B cell (primary cell): Measurements from ENCODE around the gene RAB5B. TPM values are rescaled to one million over a fixed set of nuclear protein-coding genes. Genes with fewer than 3 reads are reported as not detected.

Experiments
- ATAC-seq: fragments of 200-7000 bp; cut with Tn5 transposase; one replicate; pipeline ENCODE4 v1.10.0; 2021; ENCODE audit warnings: low read depth, mild to moderate bottlenecking, moderate number of reproducible peaks, moderate library complexity
- CTCF ChIA-PET: fragments of 350-600 bp; sonication (Branson Sonifier 250); formaldehyde crosslinking; loops from one replicate; lab custom pipeline; 2021; ENCODE audit warnings: antibody characterized with exemption, inconsistent platforms; lab: Charles Lee
- POLR2A ChIA-PET: fragments of 350-600 bp; sonication (Branson Sonifier 250); formaldehyde crosslinking; loops from one replicate; lab custom pipeline; 2021; ENCODE audit warnings: antibody characterized with exemption; lab: Charles Lee
- DNase-seq: peaks from one replicate; pipeline ENCODE4 v3.0.0; 2013
- H2AFZ ChIP-seq: 2 replicates; pipeline ENCODE4 v1.6.1; 2012; ENCODE audit warnings: mild to moderate bottlenecking, low read depth, low read length; ENCODE audit not compliant: insufficient read depth, poor library complexity, severe bottlenecking
- H3K27ac ChIP-seq, 2 donors: 1 replicate in 1 of 2; 2 replicates in 1 of 2; pipeline ENCODE4 v1.5.1; 2012 to 2013; ENCODE audit warnings: low read length in 2 of 2, mild to moderate bottlenecking in 2 of 2, moderate library complexity in 1 of 2
- H3K27me3 ChIP-seq, 4 experiments: fragments of 200-600 bp in 1 of 4; sonication (generic) in 1 of 4; replicated peaks in 1 of 4; 1 replicate in 2 of 4; 2 replicates in 2 of 4; pipeline versions ENCODE4 v1.6.1 to v1.7.0; 2013 to 2016; ENCODE audit warnings: low read length in 3 of 4, mild to moderate bottlenecking in 2 of 4, mixed read lengths in 1 of 4, moderate library complexity in 1 of 4; ENCODE audit not compliant: insufficient read depth in 4 of 4, control insufficient read depth in 3 of 4; ENCODE audit errors: control extremely low read depth in 1 of 4
- H3K36me3 ChIP-seq, 2 experiments: replicated peaks in 1 of 2; 1 replicate in 1 of 2; 2 replicates in 1 of 2; pipeline versions ENCODE4 v1.6.1 to v1.7.1; 2013; ENCODE audit warnings: low read length in 1 of 2; ENCODE audit not compliant: insufficient read depth in 2 of 2, control insufficient read depth in 1 of 2; ENCODE audit errors: control extremely low read depth in 1 of 2, extremely low read depth in 1 of 2
- H3K4me1 ChIP-seq, 2 donors: fragments of 200-600 bp in 1 of 2; sonication (generic) in 1 of 2; 1 replicate in 1 of 2; 2 replicates in 1 of 2; pipeline versions ENCODE4 v1.5.1 to v1.6.1; 2013 to 2017; ENCODE audit warnings: low read length in 2 of 2; ENCODE audit not compliant: control insufficient read depth in 2 of 2, insufficient read depth in 2 of 2
- H3K4me2 ChIP-seq: replicated peaks from 2 replicates; pipeline ENCODE3; 2012; ENCODE audit warnings: mild to moderate bottlenecking, low read depth, low read length; ENCODE audit not compliant: poor library complexity, severe bottlenecking
- H3K4me3 ChIP-seq, 5 experiments: fragments of 200-600 bp in 1 of 5; sonication (generic) in 1 of 5; 1 replicate in 3 of 5; 2 replicates in 2 of 5; pipeline versions ENCODE4 v1.5.1 to v1.7.0; 2011 to 2016; ENCODE audit warnings: low read length in 4 of 5, mild to moderate bottlenecking in 4 of 5, low read depth in 2 of 5, control low read depth in 1 of 5, moderate library complexity in 1 of 5; ENCODE audit not compliant: insufficient read depth in 1 of 5; ENCODE audit errors: control extremely low read depth in 1 of 5, extremely low read depth in 1 of 5
- H3K79me2 ChIP-seq: fragments of 200-600 bp; sonication (generic); one replicate; pipeline ENCODE4 v1.6.0; 2016; ENCODE audit warnings: low read length; ENCODE audit not compliant: control insufficient read depth, insufficient read depth
- H3K9ac ChIP-seq: fragments of 200-600 bp; sonication (generic); 2 replicates; pipeline ENCODE4 v1.6.1; 2017; ENCODE audit warnings: mild to moderate bottlenecking, low read length, moderate library complexity
- H3K9me3 ChIP-seq, 3 donors: one replicate each; pipeline versions ENCODE4 v1.6.1 to v1.7.1; 2013; ENCODE audit warnings: low read length in 2 of 3; ENCODE audit not compliant: control insufficient read depth in 2 of 3, insufficient read depth in 1 of 3; ENCODE audit errors: control extremely low read depth in 1 of 3
- H4K20me1 ChIP-seq: 2 replicates; pipeline ENCODE4 v1.6.0; 2012; ENCODE audit warnings: mild to moderate bottlenecking, low read length; ENCODE audit not compliant: insufficient read depth, control insufficient read depth, poor library complexity, severe bottlenecking
- H3K27ac Mint-ChIP-seq: one replicate; pipeline ENCODE4 v1.8.0; 2021; ENCODE audit warnings: mixed read lengths
- H3K27me3 Mint-ChIP-seq: one replicate; pipeline ENCODE4 v1.8.0; 2021; ENCODE audit warnings: mixed read lengths
- H3K4me1 Mint-ChIP-seq: one replicate; pipeline ENCODE4 v1.8.0; 2021; ENCODE audit warnings: mixed read lengths
- H3K4me3 Mint-ChIP-seq: one replicate; pipeline ENCODE4 v1.8.0; 2021; ENCODE audit warnings: mixed read lengths
- H3K9me3 Mint-ChIP-seq: one replicate; pipeline ENCODE4 v1.8.0; 2022; ENCODE audit warnings: mixed read lengths; ENCODE audit not compliant: insufficient read depth
- EZH2 ChIP-seq: IDR thresholded peaks from 2 replicates; pipeline ENCODE4 v1.6.1; 2012; ENCODE audit warnings: borderline replicate concordance, low read depth, mild to moderate bottlenecking, moderate library complexity, low read length; ENCODE audit not compliant: insufficient read depth, poor library complexity, severe bottlenecking
- WGBS: methylation state at CpG from one replicate; pipeline ENCODE4 v1.1.5; 2013; ENCODE audit warnings: missing lambda C conversion rate; ENCODE audit not compliant: insufficient coverage; 5-methylcytosine and 5-hydroxymethylcytosine counted together
- intact Hi-C: fragments of 100-400 bp; cut with micrococcal nuclease; formaldehyde crosslinking; loops from one replicate; pipeline ENCODE4 v1.10.0; 2022
- polyA plus RNA-seq: library from polyadenylated mRNA; depleted of rRNA; stranded (reverse); fragments of >200 nt; gene quantifications from 2 replicates; pipeline ENCODE4 v1.2.3, GENCODE V29; 2012
- total RNA-seq, 2 donors: library from RNA; stranded (reverse); fragments of 120-200 nt in 1 of 2; gene quantifications; 1 replicate in 1 of 2; 2 replicates in 1 of 2; pipeline versions ENCODE4 v1.2.3 to v1.2.4, GENCODE V29; 2013 to 2022
- TF ChIP-seq, protein P1 (sequence below): fragments of 200-600 bp; IDR thresholded peaks from one replicate; pipeline ENCODE4 v1.8.0; 2022; ENCODE audit warnings: antibody characterized with exemption, mild to moderate bottlenecking

The RAB5B gene
- total and polyA plus RNA-seq, 2 donors (not counting 1 experiment from before 2014, with no cell fraction given) = 42.1 to 111 TPM

DNA sequence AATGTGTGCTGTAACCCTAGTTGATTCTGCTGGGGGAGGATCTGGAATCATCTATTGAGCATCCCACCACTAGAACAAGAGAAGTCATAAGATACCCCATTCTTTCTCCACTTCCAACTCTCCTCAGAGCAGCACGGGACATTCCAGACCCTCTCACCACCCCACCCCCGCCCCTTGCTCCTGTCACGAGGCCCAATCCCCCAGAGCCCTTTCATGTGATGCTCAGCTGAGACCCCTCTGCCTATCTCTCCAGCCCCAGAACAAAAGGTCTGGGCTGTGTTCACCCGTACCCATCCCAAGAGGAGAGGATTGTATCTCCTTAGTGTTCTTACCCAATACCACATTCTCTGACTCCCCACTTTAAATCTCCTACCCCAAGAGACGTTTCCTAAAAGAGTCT, 8.6 kb upstream of the RAB5B start:
- H3K4me3 ChIP-seq = no peak overlapping the region
- no peak overlapping the region for H3K27ac Mint-ChIP-seq
- no peak for ATAC-seq
- H3K27me3 ChIP-seq = no peaks in the 10 kb centered on the region
- intact Hi-C loops = no loop called here
- H2AFZ ChIP-seq = no peak overlapping the region
- H3K27ac ChIP-seq = no peak overlapping the region
- ChIA-PET POLR2A (interaction anchor here (0.6 kb wide), 1 partner anchor 556 kb away, joined by 6 read pairs; the partner anchor contains the start of gene RBMS2), CTCF (no interaction called here)
- no peaks in the 10 kb centered on the region for H4K20me1 ChIP-seq
- DNase-seq = no peak
- H3K4me3 Mint-ChIP-seq = peak overlapping the region; percentile 93
- 95% methylated on average over 5 of the region's 5 CpGs for WGBS
- peaks cover 29% of the 10 kb centered on the region for H3K4me1 Mint-ChIP-seq
- no peaks in the 10 kb centered on the region for H3K27me3 Mint-ChIP-seq
- peaks cover 18% of the 10 kb centered on the region for H3K79me2 ChIP-seq
- H3K4me2 ChIP-seq = no peak overlapping the region
- peaks cover 16 to 20% of the 10 kb centered on the region in 2 donors for H3K4me1 ChIP-seq
- TF ChIP-seq, protein P1, sequence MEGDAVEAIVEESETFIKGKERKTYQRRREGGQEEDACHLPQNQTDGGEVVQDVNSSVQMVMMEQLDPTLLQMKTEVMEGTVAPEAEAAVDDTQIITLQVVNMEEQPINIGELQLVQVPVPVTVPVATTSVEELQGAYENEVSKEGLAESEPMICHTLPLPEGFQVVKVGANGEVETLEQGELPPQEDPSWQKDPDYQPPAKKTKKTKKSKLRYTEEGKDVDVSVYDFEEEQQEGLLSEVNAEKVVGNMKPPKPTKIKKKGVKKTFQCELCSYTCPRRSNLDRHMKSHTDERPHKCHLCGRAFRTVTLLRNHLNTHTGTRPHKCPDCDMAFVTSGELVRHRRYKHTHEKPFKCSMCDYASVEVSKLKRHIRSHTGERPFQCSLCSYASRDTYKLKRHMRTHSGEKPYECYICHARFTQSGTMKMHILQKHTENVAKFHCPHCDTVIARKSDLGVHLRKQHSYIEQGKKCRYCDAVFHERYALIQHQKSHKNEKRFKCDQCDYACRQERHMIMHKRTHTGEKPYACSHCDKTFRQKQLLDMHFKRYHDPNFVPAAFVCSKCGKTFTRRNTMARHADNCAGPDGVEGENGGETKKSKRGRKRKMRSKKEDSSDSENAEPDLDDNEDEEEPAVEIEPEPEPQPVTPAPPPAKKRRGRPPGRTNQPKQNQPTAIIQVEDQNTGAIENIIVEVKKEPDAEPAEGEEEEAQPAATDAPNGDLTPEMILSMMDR = no peak
- TF ChIP-seq EZH2 = no peak
- H3K9ac ChIP-seq = no peak overlapping the region
- H3K9me3 ChIP-seq = no peaks in the 10 kb centered on the region
- no peaks in the 10 kb centered on the region for H3K36me3 ChIP-seq
- no peaks in the 10 kb centered on the region for H3K9me3 Mint-ChIP-seq

DNA sequence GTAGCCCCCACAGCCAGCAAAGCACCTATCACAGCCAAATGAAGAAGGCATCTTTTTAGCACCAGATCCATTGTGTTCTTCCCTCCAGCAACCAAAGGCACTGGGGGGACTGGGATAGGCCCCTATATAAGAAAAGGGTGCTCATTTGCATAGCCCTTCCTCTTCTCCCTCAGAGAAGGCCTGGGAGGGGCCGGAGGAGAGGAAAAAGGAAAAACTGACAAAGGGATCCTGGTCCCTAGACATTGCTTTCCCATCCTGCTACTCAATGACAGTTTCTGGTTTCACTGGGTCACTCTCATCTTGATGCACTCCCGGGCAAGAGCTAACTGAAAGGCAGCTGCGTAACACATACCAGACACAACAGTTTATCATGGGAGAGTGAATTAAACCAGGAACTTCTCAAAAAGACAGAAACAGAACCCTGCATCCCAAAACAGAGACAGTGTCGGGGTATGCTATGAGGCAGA, 7.9 kb upstream of the RAB5B start, which contains the start of gene PMEL:
Gene PMEL (minus strand): TSS at position 102 of the 467 bp plus-strand sequence. CDS start 31 bp downstream, at position 71.
- no peak for DNase-seq
- ATAC-seq = no peak
- Mint-ChIP-seq H3K4me1 (peaks cover 33% of the 10 kb centered on the region), H3K4me3 (peak within 1 kb of the TSS; percentile 93), H3K27ac (peak within 1 kb of the TSS; percentile 78), H3K27me3 (no peaks in the 10 kb centered on the region), H3K9me3 (no peaks in the 10 kb centered on the region)
- Histone ChIP-seq H4K20me1 (no peaks in the 10 kb centered on the region), H3K4me2 (peak within 1 kb of the TSS; percentile 89), H3K79me2 (peaks cover 18% of the 10 kb centered on the region), H3K4me1 (peaks cover 16 to 20% of the 10 kb centered on the region in 2 donors), H3K27ac (peak within 1 kb of the TSS in 1 of 2 donors; percentile 77), H3K9ac (peak within 1 kb of the TSS; percentile 83), H3K27me3 (no peaks in the 10 kb centered on the region), H2AFZ (peak within 1 kb of the TSS; percentile 97), H3K9me3 (no peaks in the 10 kb centered on the region), H3K36me3 (no peaks in the 10 kb centered on the region), H3K4me3 (peak within 1 kb of the TSS; percentile 65 to 82 (median 81))
- CTCF ChIA-PET = no interaction called here
- WGBS = 0% methylated on average over 1 of the region's 4 CpGs
- POLR2A ChIA-PET = no interaction called here
- intact Hi-C loops = loop anchor here (1.0 kb wide), 1 partner anchor 8 kb away; the partner anchor contains the start of gene RAB5B
- TF ChIP-seq, protein P1 = no peak
- TF ChIP-seq EZH2 = no peak
